Testis (tissue), 3 donors: ENCODE results near the gene GRIN2C. TPM values are rescaled to one million over a fixed set of nuclear protein-coding genes. Genes with fewer than 3 reads are reported as not detected.

Experiments used
- DNase-seq: peaks from one replicate; pipeline ENCODE4 v3.0.0-alpha.2; 2019
- H3K27ac ChIP-seq, 2 donors: fragments of 200-600 bp; sonication (generic); one replicate each; pipeline ENCODE4 v1.5.1; 2019
- H3K27me3 ChIP-seq: fragments of 200-600 bp; sonication (generic); one replicate; pipeline ENCODE4 v1.5.1; 2019
- H3K36me3 ChIP-seq: fragments of 200-600 bp; sonication (generic); one replicate; pipeline ENCODE4 v1.5.1; 2017; ENCODE audit warnings: low read depth; ENCODE audit errors: missing control alignments
- H3K4me1 ChIP-seq: fragments of 200-600 bp; sonication (generic); one replicate; pipeline ENCODE4 v1.5.1; 2019
- H3K4me3 ChIP-seq, 2 donors: fragments of 200-600 bp; sonication (generic); one replicate each; pipeline ENCODE4 v1.5.1; 2017 to 2019
- H3K9me3 ChIP-seq: fragments of 200-600 bp; sonication (generic); one replicate; pipeline ENCODE4 v1.5.1; 2017
- CTCF ChIP-seq, 3 experiments: fragments of 450-650 bp in 2 of 3; fragments of 200-600 bp in 1 of 3; sonication (generic) in 1 of 3; IDR thresholded peaks; one replicate each; pipeline ENCODE4 v1.5.1; 2016 to 2019; ENCODE audit warnings: antibody characterized with exemption in 3 of 3, mild to moderate bottlenecking in 2 of 3, moderate library complexity in 1 of 3
- POLR2A ChIP-seq: fragments of 450-650 bp; IDR thresholded peaks from one replicate; pipeline ENCODE4 v1.6.1; 2017; ENCODE audit warnings: antibody characterized with exemption, mild to moderate bottlenecking, moderate library complexity
- WGBS, 2 donors: methylation state at CpG; one replicate each; pipeline ENCODE4 v1.1.5; 2018; 5-methylcytosine and 5-hydroxymethylcytosine counted together
- intact Hi-C: fragments of 100-400 bp; cut with DNase I; formaldehyde crosslinking; loops from one replicate; pipeline ENCODE4 v1.15.1; 2023; ENCODE audit warnings: low total_unique reads
- polyA plus RNA-seq: library from polyadenylated mRNA; stranded (reverse); fragments of 350-450 nt; fragmentation: Illumina TruSeq; extraction: RNeasy Lipid Tissue Mini Kit (QIAGEN cat#74804); gene quantifications from one replicate; pipeline ENCODE4 v1.2.3, GENCODE V29; 2014; ENCODE audit warnings: low read depth, low replicate concordance; ENCODE audit not compliant: insufficient read depth
- total RNA-seq, 2 donors: library from RNA; depleted of rRNA; stranded (reverse); fragments of >200 nt; gene quantifications; one replicate each; pipeline ENCODE4 v1.2.3, GENCODE V29; 2016

Gene GRIN2C
- total and polyA plus RNA-seq, 3 donors from 2014 or later: 7.7 to 20.8 (median 20.1) TPM

DNA sequence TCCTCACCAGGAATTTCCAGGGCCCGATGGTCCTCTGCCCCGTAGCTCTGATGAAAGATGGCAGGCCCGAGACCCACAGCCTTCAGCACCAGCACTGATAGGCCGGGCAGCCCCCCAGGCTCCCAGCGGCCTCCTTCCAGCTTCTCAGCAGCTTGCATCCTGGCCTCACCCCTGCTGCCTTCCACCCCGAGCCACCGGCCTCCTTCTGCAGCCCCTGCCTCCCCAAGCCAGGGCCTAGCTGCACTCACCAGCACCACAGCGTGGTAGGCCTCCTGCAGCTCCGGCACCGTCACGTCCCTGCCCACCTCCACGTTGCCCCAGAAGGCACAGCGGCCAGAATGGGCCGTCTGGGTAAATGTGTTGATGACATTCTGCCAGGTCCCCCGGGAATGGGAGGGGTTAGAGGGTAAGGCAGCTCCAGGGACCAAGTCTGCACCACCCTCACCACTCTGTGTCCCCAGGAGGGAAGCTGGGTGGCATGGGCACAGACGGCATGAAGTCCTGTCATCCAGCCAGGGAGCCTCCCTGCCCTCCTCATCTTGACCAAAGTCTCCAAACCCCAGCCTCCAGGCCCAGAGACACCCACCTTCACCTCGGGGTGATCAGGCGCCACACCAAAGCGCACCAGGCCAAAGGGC is 6.6 kb upstream of the GRIN2C start:
- H3K36me3 ChIP-seq: no peaks in the 10 kb centered on the region
- H3K9me3 ChIP-seq: no peaks in the 10 kb centered on the region
- DNase-seq: no peak
- H3K27me3 ChIP-seq: no peaks in the 10 kb centered on the region
- peaks cover 38% of the 10 kb centered on the region for H3K4me1 ChIP-seq
- TF ChIP-seq CTCF (IDR thresholded peaks at IDR 0.05): no peak
- no peak for TF ChIP-seq POLR2A
- WGBS, 2 donors: 70 to 85% methylated on average over 15 to 19 of the region's 19 CpGs
- no peak overlapping the region for H3K4me3 ChIP-seq
- intact Hi-C loops: no loop called here
- H3K27ac ChIP-seq: no peak overlapping the region

- peak; percentile 43 for DNase-seq
- no peak for TF ChIP-seq POLR2A
- TF ChIP-seq CTCF (IDR thresholded peaks at IDR 0.05): no peak
- intact Hi-C loops: no loop called here
- Histone ChIP-seq H3K27me3 (no peaks in the 10 kb centered on the region), H3K36me3 (no peaks in the 10 kb centered on the region), H3K27ac (no peak overlapping the region), H3K4me1 (peaks cover 39% of the 10 kb centered on the region), H3K4me3 (no peak overlapping the region), H3K9me3 (no peaks in the 10 kb centered on the region)
- 53 to 68% methylated on average over 15 to 19 of the region's 19 CpGs for WGBS, 2 donors
Measured at GRCh38 chr17:74865504-74866197, 6.0 kb upstream of the GRIN2C start.

GRCh38 chr17:74864866-74865395 is 5.2 kb upstream of the GRIN2C start:
- intact Hi-C loops: loop anchor here (5.0 kb wide), 1 partner anchor 68 kb away; no protein-coding TSS in a partner anchor
- H3K27ac ChIP-seq: no peak overlapping the region
- peak; percentile 85 for DNase-seq
- 42 to 62% methylated on average over 4 to 11 of the region's 11 CpGs for WGBS, 2 donors
- no peaks in the 10 kb centered on the region for H3K9me3 ChIP-seq
- H3K27me3 ChIP-seq: no peaks in the 10 kb centered on the region
- TF ChIP-seq CTCF (IDR thresholded peaks at IDR 0.05): peak; percentile 94 to 97 (median 97)
- TF ChIP-seq POLR2A: no peak
- no peak overlapping the region for H3K4me3 ChIP-seq
- peaks cover 39% of the 10 kb centered on the region for H3K4me1 ChIP-seq
- no peaks in the 10 kb centered on the region for H3K36me3 ChIP-seq

DNA sequence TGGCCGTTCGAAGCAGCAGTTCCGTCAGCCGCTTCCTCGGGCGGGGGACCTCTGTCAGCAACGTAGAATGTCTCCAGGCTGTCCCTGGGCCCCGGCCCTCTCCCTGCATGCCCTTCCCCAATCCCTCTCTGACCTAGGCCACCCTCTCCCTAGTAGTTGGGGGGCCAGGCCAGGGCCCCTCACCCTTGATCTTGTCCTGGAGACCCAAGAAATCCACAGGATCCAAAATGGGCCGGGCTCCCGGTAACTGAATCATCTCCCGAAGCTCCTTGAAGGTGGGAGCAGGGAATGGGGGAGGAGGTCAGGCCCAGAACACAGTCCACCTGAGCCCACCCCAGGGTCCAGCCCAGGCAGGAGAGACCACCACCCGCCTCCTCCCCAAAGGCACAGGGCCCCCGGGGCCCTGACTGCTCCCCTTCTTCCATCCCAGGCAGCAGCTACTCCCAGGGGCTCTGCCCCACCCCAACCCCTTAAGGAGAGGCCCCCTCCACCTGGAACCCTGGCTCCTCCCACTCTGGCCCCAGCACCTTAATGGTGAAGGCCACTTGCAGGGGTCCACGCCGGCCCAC is 4.7 kb upstream of the GRIN2C start:
- no peak for DNase-seq
- Histone ChIP-seq H3K9me3 (no peaks in the 10 kb centered on the region), H3K4me1 (peaks cover 34% of the 10 kb centered on the region), H3K27ac (no peak overlapping the region), H3K4me3 (no peak overlapping the region), H3K36me3 (no peaks in the 10 kb centered on the region), H3K27me3 (no peaks in the 10 kb centered on the region)
- TF ChIP-seq CTCF (IDR thresholded peaks at IDR 0.05) (no peak), POLR2A (no peak)
- 84 to 92% methylated on average over 4 to 15 of the region's 15 CpGs for WGBS, 2 donors
- intact Hi-C loops: loop anchor here (5.0 kb wide), 1 partner anchor 67 kb away; no protein-coding TSS in a partner anchor
